Measurements from ENCODE around the gene HTT. TPM values are rescaled to one million over a fixed set of nuclear protein-coding genes. Genes with fewer than 3 reads are reported as not detected.
A peak's percentile ranks its signal among the peaks of the same experiment; 100 is the strongest.

The HTT gene
- total and polyA plus RNA-seq, 9 of the 15 experiments (the other 6 are each of a cell fraction or from before 2014, with no cell fraction given): 0.66 to 31.6 (median 14.7) TPM

DNA sequence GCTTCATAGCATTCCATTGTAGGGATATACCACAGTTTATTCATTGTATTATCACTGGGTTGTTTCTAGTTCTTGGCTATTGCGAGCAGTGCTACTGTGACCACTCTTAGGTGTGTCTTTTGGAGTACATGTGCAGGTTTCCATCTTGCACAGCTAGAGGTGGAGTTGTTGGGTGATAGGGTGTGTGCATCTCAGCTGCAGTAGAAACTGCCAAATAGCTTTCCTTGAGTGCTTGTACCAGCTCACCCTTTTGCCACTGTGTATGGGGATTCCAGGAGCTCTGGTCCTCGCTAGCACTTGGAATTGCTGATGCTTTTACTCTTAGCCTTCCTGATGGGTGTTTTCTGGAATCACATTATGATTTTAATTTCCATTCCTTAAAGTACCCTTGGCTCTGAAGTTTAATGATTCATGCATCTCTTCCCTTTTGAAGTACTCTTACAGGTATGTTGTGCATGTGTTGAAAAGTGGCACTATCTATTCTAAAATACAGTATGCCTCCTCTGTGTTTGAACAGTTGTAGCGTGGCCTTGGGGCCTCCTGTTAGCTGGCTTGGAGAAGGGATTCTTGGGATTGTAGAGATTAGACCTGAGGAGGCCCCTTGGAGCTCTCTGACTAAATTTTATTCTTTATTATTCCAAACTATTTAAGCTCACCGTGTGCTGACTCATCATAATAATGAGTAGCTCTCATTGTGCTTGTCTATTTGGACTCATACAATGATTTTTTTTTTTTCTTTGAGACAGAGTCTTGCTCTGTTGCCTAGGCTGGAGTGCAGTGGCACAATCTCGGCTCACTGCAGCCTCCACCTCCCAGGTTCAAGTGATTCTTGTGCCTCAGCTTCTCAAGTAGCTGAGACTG lies 38.4 kb downstream of the HTT start:
- H3K79me2 ChIP-seq (ENCODE audit: control insufficient read depth, insufficient read depth, low read length): no peaks in the 10 kb centered on the region
- ChIA-PET CTCF (ENCODE audit: low intra/inter-chr PET ratio) (no interaction called here), POLR2A (interaction anchor here (0.6 to 1.1 kb wide), 6 partner anchors 10 to 80 kb away, joined by 3 to 4 read pairs (median 3); no protein-coding TSS in a partner anchor)
- H3K4me3 ChIP-seq: no peak overlapping the region
- H3K4me2 ChIP-seq (ENCODE audit: insufficient read depth, low read length): no peak overlapping the region
- no peak overlapping the region for H3K27ac ChIP-seq (ENCODE audit: extremely low read depth, low read depth, low read length)
- H2AFZ ChIP-seq (ENCODE audit: low read depth, low read length): no peak overlapping the region
- H3K9me1 ChIP-seq (ENCODE audit: control insufficient read depth, insufficient read depth, low read length): peaks cover 4% of the 10 kb centered on the region
- no peak for DNase-seq (ENCODE audit: extremely low read depth in 1 of 4, low spot score in 3 of 4)
- no peak for ATAC-seq
- TF ChIP-seq MAFF (IDR thresholded peaks at IDR 0.05; ENCODE audit: low read length): peak; percentile 82
- no peak for TF ChIP-seq POLR2H (tag; IDR thresholded peaks at IDR 0.05; ENCODE audit: low read depth)
- peak; percentile 83 for TF ChIP-seq MAFG (tag; conservative IDR thresholded peaks at IDR 0.05)
- TF ChIP-seq, protein P1, sequence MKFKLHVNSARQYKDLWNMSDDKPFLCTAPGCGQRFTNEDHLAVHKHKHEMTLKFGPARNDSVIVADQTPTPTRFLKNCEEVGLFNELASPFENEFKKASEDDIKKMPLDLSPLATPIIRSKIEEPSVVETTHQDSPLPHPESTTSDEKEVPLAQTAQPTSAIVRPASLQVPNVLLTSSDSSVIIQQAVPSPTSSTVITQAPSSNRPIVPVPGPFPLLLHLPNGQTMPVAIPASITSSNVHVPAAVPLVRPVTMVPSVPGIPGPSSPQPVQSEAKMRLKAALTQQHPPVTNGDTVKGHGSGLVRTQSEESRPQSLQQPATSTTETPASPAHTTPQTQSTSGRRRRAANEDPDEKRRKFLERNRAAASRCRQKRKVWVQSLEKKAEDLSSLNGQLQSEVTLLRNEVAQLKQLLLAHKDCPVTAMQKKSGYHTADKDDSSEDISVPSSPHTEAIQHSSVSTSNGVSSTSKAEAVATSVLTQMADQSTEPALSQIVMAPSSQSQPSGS (CRISPR knock-in tag; IDR thresholded peaks at IDR 0.05): no peak
- TF ChIP-seq MAFK (IDR thresholded peaks at IDR 0.05; ENCODE audit: low read length): peak; percentile 82
- peak; percentile 92 for TF ChIP-seq ZNF316 (IDR thresholded peaks at IDR 0.05)
- peak; percentile 84 for TF ChIP-seq C11orf30 (IDR thresholded peaks at IDR 0.05; ENCODE audit: low read depth)
- no TSS peak for BruUV-seq (replicated peaks)
- in situ Hi-C loops (cut with MboI) (no loop called here), intact Hi-C loops (cut with micrococcal nuclease) (no loop called here)
- peaks cover 56% of the 10 kb centered on the region for H3K36me3 ChIP-seq (ENCODE audit: control insufficient read depth, insufficient read depth, low read length)
- no peak for FAIRE-seq
- no peaks in the 10 kb centered on the region for H3K4me1 ChIP-seq (replicated peaks in 1 of 2; ENCODE audit: control insufficient read depth in 2 of 2, insufficient read depth in 2 of 2, low read length in 2 of 2)
- 84% methylated on average over 5 of the region's 5 CpGs for WGBS (ENCODE audit: insufficient coverage, low coverage, missing lambda C conversion rate)
- no peaks in the 10 kb centered on the region for H3K9me3 ChIP-seq (replicated peaks; ENCODE audit: control insufficient read depth, insufficient read depth, low read depth, low read length)
- no peaks in the 10 kb centered on the region for H4K20me1 ChIP-seq (replicated peaks; ENCODE audit: control insufficient read depth, insufficient read depth, low read length)
- H3K27me3 ChIP-seq (ENCODE audit: control insufficient read depth in 2 of 2, insufficient read depth in 2 of 2, low read length in 2 of 2): no peaks in the 10 kb centered on the region; a peak in 1 of 5 replicates
- no peak overlapping the region for H3K9ac ChIP-seq (ENCODE audit: insufficient read depth in 1 of 2, low read depth in 2 of 2, low read length in 2 of 2)
